Adrenal gland (tissue), 5 donors: ENCODE results near the gene NBPF10.
A peak's percentile ranks its signal among the peaks of the same experiment; 100 is the strongest.
"Not testable (repeated sequence)": the region's sequence is repeated elsewhere in the genome, so short reads cannot be mapped to it uniquely, and the experiment has no call there.

ENCODE experiments used
- CTCF ChIP-seq, 6 experiments: fragments of 450-650 bp in 4 of 6; fragments of 200-600 bp in 2 of 6; sonication (generic) in 1 of 6; IDR thresholded peaks; 1 replicate in 5 of 6; 2 replicates in 1 of 6; pipeline versions ENCODE4 v1.5.1 to v1.8.0; 2016 to 2021; ENCODE audit warnings: antibody characterized with exemption in 6 of 6, mild to moderate bottlenecking in 2 of 6, moderate library complexity in 1 of 6
- POLR2A ChIP-seq, 2 donors: fragments of 450-650 bp; IDR thresholded peaks; one replicate each; pipeline ENCODE4 v1.6.1; 2017; ENCODE audit warnings: antibody characterized with exemption in 2 of 2, mild to moderate bottlenecking in 2 of 2, moderate library complexity in 1 of 2
- donor health status: DM: no; HTN: no; CAD: no.

- TF ChIP-seq POLR2A (IDR thresholded peaks at IDR 0.05): not testable (repeated sequence)
- TF ChIP-seq CTCF (IDR thresholded peaks at IDR 0.05): peak in 1 of 6 experiments; percentile 30
These were observed at the start of gene NBPF10 for GRCh38 chr1:146144465-146144864.
